HG03196 (cell line): ENCODE data around the gene APOL5.
"Not testable (repeated sequence)": the region's sequence is repeated elsewhere in the genome, so short reads cannot be mapped to it uniquely, and the experiment has no call there.

Experiments used
- ATAC-seq: cut with Tn5 transposase; IDR thresholded peaks from one replicate; pipeline ENCODE4 v1.9.1; 2021; ENCODE audit not compliant: unreplicated experiment

APOL5 gene

DNA sequence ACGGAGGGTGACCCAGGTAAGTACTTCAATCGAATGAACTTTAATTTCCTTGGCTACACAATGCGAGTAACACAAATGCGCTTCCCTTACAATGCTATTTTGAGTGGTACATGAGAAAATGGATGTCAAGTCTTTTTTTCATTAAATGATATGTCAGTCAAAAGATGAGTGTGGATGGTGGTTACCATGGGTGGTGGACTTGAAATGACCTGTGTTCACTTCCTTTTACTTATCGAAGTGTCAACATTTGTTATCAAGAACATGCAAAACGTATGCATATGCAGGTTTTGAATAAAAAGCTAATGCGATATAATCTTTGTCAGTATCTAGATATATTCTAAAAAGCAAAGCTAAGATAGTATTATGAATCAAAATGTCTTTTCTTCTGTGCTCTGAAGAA lies 8.8 kb upstream of the APOL5 start:
- ATAC-seq = no peak

DNA sequence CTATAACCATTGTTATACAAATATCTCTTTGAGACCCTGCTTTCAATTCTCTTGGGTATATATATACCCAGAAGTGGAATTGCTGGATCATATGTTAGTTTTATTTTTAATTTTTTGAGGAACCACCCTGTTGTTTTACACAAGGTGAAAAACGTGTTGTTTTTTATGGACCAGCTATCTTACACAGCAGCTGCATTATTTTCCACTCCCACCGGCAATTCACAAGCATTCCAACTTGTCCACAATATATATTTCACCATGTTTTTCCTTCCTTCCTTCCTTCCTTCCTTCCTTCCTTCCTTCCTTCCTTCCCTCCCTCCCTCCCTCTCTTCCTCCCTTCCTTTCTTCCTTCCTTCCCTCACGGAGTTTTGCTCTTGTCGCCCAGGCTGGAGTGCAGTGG lies 6.3 kb upstream of the APOL5 start:
- no peak for ATAC-seq

DNA sequence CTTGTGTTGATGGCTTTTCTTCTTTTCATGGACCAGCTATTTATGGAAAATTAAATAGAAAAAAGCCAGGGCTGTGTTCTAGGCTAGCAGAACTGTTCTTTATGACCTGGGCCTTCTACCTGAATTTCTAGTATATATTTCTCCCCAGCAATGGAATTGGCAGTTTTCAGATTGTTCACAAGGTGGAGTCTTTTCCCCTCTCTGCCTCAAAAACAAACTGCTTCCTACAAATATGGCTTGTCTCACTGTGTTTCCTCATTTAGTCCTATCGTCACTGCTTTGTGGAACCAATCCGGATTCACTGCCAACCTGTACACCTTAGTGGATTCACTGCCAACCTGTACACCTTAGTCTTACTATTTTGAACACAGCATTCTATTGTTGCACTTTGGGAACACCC lies 5.0 kb upstream of the APOL5 start:
- ATAC-seq = no peak

DNA sequence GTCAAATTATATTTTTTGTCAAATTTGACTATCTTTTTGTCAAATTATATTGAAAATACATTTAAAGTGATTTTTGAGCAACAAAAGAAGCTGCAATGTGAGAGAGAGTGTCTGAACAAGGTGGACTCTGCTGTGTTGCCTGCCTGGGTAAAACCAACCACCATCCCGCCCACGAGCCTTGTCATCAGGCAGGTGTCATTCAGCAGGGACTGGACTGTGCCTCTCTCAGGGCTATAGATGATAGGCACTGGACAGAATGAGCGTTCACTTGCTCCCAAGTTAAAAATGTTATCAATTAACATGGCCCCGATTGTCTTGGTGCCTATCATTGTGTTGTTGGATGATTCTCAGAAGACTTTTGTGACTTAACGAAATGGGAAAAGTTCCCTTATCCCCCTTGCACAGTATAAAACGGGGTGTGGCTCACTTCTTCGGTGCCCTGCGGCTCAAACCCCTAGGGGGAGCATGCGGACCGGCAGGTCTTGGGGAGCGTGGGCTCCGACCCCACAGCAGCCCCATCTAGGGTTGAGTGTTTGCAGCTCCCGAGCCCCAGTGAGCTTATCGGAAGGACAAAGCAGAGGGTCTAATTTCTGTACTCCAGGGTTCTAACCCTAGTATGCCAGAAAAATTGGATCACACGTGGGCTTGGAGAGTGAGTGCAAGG lies 1.7 kb downstream of the APOL5 start:
- no peak for ATAC-seq

GRCh38 chr22:35721960-35722359 lies 4.3 kb downstream of the APOL5 start:
- ATAC-seq = no peak

- ATAC-seq = no peak
Observed at GRCh38 chr22:35725521-35725920, 7.8 kb downstream of the APOL5 start.

- ATAC-seq = no peak
Observed at GRCh38 chr22:35726398-35726797, 8.7 kb downstream of the APOL5 start.

GRCh38 chr22:35726933-35727332 lies 9.3 kb downstream of the APOL5 start:
- ATAC-seq = no peak

DNA sequence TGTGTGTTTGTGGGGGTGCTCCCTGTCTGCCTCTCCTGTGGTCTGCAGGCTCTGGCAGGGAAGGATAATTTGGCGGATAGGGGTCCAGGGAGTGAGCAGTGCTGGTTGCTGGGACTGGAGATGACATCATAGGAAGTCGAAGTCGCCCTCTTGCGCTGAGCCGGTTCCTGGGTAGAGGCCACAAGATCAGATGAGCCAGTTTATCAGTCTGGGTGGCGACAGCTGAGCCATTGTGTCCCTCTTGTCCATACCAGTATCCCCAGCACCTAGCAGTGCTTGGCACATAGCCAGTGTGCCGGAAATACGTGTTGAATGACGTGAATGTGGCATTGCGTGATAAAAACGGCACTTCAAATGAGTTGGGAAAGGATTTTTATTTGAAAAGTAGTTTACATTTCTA lies 9.8 kb downstream of the APOL5 start:
- ATAC-seq = no peak

DNA sequence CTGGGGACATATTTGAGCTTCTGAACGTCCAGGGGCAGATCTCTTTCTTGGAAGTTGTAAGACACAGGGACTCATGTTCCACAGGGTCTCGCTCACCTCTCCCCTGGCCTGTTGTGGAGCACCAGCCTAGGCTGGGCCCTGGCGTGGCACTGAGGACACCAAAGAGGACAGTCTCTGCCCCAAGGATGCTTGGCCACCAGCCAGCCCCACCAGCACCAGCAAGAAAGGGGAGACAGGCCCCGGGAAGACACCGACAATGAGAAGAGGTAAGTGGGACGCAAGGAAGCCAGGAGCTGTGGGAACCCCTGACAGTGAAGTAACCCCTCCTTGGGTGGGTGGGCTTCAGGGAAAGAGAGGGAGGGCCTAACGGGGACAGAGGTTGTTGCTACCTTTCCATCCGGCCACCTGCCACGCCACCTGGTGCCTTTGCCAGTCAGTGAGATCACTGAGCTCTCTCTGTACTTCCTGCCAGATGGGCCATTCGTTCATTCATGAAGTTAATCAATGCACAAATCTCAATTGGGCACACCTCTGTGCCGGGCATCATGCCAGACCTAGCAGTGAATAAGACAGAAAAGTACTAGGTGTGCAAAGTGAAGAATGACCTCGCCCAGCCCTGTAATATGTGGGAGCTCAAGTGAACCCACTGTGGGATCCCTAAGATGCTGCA lies 11.1 kb downstream of the APOL5 start:
- ATAC-seq = no peak

DNA sequence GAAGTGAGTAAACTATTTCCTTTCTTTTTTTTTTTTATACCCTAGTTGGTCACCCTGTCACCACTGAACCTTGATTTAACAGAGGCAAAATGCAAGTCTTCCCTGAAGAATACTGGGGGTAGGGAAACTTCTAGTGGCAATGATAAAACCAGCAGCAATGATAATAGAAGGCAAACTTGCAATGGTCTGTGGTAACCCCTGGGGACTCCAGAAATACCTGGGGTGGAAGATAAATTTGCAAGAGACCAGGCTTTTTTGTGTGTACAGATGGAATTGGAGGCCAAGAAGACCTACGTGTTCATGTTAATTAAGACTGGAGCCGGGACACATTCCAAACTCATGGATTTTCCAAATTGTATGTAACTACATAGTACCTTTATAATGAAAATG lies 11.6 kb downstream of the APOL5 start:
- ATAC-seq = no peak

GRCh38 chr22:35731321-35731720 lies 13.6 kb downstream of the APOL5 start:
- no peak for ATAC-seq

DNA sequence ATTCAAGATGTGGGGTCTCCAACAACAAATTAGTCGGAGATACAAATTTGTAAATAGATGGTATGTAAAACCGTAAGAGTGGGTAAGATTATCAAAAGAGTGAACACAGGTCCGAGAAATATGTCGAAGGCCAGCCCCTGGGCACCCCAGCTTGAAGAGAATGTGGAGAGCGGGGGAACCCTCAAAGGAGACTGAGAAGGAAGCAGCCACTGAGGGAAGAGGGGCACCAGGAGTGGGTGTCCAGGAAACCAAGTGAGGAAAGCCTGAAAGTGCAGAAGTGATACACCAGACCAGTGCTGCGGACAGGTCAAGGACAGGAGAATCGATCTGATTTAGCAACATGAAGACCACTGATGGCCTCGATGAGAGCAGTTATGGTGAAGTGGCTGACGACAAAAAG lies 14.4 kb downstream of the APOL5 start:
- ATAC-seq = no peak

DNA sequence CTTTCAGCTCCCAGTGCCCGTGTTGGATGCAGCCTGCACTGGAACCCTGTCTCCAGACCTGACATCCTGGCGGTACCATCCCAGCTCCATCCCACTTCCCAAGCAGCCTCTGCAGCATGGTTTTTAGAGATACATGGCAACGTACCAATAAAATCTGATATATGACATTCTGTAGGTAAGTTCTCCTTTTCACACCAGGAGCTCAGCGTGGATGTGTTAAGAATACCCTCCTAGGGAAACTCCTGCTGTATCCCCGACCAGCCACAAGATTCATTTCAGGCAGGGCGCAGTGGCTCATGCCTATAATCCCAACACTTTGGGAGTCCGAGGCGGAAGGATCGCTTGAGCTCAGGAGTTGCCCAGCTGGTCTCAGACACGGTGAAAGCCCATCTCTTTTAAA lies 15.4 kb downstream of the APOL5 start:
- ATAC-seq = no peak

DNA sequence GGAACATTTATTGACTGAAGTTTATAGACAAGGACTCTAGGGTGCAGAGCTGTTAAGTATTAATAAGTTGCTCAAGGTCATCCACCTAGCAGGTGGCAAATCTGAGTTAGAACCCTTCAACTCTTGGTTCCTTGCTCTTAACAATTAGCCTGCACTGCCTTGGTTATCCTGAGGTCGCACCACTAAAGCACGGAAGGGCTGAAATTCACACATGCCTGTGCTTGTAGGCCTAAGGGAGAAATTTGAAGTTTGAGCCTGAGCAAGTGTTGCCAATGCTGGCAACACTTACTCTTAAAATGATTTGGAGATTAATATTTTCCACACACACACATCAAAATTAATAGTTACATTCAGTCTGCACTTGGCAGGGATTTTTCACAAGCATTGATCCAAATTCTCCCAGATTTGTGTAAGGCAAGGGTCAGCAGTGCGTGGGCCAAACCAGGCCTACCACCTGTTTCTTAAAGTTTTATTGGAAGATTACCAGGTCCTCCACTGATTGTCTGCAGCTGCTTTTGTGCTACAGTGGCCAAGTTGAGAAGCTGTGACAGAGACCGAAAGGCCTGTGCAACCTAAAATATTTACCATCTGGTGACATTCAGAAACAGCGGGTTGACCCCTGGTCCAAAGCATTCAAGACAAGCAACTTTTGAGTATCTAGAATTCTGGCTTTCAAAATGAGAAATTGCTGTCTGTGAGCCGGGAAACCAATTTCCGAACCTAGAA lies 16.3 kb downstream of the APOL5 start:
- ATAC-seq = no peak

DNA sequence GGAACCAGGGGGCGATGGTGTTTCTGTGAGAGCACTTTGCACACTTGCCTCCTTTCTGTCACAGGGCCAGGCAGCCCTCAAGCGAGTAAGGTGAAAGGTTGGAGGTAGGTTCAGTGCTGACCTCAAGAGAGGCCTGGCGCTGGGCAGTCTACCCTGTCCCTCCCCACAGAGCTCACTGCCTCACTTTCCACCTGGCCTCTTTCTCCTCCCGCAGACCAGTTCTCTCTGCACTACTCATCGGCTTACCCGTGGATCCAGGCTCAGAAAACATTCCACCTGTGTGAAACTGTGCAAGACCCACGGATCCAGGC lies 16.8 kb downstream of the APOL5 start:
- no peak for ATAC-seq

DNA sequence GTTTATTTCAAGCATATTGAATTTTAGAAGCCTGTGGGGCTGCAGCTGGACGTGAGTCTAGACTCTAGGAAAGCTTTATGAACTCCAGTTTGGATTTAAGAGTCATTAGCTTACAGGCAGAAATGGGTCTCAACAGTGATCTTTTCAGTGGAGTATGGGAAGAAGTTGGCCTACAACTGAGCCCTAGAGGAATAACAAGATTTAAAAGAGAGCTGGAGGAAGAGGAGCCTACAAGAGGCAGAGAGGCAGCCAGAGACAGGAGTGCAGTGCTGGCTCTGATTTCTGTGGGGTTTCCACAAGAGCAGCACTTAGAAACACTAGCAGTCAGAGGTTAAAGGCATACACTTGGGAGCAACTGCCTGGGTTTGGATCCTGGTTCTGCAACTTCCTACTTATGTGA lies 17.9 kb downstream of the APOL5 start:
- ATAC-seq = no peak

GRCh38 chr22:35736166-35736565 lies 18.5 kb downstream of the APOL5 start:
- no peak for ATAC-seq

DNA sequence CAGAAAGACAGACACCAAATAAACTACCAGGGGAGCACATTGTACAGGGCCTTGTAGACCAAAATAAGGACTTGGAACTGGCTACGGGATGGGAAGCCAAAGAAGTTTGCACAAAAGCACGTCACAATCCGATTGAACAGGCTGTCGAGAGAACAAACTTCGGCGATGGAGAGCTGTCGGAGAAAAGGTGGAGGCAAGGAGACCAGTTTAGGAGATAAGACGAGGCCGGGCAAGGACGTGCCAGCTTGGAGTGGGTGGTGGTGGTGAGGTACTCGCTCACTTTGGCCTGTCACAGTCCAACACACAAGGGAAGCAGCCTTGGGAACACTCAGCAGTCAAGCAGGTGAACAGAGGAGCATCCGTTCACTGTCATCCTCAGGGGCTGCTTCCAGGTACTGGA lies 19.0 kb downstream of the APOL5 start:
- ATAC-seq = no peak

DNA sequence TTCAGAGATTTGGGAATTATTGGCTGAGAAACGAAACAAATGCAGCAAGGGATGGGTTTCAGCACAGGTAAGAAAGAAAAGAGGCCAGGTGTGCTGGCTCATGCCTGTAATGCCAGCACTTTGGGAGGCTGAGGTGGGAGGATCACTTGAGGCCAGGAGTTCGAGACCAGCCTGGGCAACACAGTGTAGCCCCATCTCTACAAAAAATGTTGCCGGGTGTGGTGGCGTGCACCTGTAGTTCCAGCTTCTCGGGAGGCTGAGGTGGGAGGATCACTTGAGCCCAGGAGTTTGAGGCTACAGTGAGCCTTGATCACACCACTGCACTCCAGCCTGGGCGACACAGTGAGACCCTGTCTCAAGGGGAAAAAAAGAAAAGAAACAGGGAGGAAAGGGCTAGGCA lies 20.2 kb downstream of the APOL5 start:
- ATAC-seq = not testable (repeated sequence)

DNA sequence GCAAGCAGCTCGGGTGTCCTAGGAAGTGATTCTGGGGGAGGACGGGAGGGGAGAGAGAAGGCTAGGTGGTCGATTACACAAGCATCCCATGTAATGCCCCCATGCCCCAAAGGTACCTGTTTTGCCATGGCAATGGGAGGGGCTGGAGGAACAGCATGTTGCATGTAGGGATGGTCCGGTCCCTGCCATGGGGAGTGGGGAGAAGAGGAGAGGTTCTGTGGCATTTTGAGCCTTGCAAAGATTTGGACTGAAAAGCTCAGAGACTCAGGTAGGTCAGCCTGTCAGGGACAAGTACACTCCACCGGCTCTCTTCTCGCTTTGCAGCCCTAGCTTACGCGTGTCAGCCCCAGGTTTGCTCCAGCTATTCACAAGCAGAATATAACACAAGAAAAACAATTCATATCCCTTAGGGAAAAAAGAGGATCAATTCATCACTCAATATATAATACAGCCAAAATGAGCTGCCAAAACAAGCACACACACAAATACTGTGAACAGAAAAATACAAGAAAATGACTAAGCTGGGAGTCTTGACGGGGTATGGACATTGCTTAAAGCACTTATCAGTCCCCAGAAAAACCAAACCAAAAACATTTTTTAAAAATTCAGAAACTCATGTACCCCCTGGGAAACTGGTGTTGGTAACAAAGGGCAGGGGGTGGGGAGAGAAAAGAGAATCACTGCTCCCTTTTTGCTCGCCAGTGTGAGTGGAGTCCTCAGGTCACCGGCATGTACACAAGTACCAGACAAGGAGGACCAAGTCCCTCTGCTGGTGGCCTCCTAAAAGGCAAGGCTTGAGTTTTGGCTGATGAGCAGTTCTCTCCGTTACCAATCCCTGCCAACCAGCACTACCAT lies 21.6 kb downstream of the APOL5 start:
- ATAC-seq = no peak

- no peak for ATAC-seq
Observed at GRCh38 chr22:35739931-35740380, 22.3 kb downstream of the APOL5 start.
